ENCODE results near the gene OR2AT4. TPM values are rescaled to one million over a fixed set of nuclear protein-coding genes. Genes with fewer than 3 reads are reported as not detected.
"Not testable (repeated sequence)": the region's sequence is repeated elsewhere in the genome, so short reads cannot be mapped to it uniquely, and the experiment has no call there.

OR2AT4 gene
- total RNA-seq, 1 donor from 2014 or later = not detected

DNA sequence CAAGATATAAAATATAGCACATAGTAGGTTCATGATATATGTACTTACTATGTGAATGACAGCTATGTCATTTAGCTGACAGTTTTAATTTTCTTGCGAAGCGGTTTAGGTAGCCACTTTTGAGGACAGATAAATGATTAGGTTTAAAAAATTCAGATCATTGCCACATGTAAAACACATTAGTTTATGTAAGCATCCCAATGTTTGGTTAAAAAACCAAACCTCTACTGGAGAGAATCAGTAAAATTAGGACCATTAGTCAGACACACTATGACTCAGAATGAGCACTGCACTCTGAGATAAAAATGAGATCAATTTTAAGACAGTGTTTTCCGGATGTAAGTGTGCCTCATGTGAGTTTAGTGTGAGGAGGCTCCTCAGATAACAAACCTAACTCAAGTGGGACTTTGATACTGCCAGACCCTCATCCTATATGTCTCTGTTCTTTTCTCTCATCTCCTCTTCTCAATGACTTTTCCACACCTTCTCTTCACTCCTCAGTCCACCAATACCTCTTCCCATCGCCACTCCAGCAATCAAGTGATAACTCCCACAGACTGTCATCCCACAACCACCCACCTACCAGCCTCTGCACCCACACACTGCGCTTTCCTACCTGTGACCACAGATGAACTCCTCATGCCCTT lies 6.8 kb upstream of the OR2AT4 start:
- peak in 1 of 2 donors; percentile 50 for DNase-seq (ENCODE audit: low read depth in 2 of 2)

GRCh38 chr11:75101424-75102128 lies 4.9 kb upstream of the OR2AT4 start:
- no peak for DNase-seq (ENCODE audit: low read depth in 2 of 2)

DNA sequence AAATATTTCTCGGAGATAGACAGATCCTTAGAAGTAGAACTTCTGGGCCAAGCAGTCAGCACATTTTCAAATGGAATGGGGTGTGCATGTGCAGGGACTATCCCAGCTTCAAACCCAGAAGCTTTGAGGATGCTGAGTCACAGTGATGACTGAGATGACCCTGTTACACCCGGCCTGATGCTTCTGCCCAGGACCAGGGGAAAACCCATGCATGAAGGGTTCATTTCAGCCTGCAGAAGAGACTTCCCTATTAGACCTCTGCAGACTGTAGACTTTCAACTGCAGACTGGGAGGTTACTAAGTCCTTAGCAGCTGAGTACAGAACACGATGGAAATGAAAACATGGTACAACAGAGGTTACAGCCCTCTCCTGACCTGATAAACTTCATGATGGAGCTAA lies 3.6 kb upstream of the OR2AT4 start:
- peak; percentile 32 to 80 for DNase-seq (ENCODE audit: low read depth in 2 of 2)

- DNase-seq (ENCODE audit: low read depth in 2 of 2) = no peak
Measured at GRCh38 chr11:75099635-75100034, 3.0 kb upstream of the OR2AT4 start.

DNA sequence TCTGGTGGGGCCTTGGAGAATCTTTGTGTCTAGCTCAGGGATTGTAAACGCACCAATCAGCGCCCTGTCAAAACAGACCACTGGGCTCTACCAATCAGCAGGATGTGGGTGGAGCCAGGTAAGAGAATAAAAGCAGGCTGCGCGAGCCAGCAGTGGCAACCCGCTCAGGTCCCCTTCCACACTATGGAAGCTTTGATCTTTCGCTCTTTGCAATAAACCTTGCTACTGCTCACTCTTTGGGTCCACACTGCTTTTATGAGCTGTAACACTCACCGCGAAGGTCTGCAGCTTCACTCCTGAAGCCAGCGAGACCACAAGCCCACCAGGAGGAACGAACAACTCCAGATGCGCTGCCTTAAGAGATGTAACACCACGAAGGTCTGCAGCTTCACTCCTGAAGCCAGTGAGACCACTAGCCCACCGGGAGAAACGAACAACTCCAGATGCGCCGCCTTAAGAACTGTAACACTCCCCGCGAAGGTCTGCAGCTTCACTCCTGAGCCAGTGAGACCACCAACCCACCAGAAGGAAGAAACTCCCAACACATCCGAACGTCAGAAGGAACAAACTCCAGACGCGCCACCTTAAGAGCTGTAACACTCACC lies 2.3 kb upstream of the OR2AT4 start:
- DNase-seq (ENCODE audit: low read depth in 2 of 2) = not testable (repeated sequence)

DNA sequence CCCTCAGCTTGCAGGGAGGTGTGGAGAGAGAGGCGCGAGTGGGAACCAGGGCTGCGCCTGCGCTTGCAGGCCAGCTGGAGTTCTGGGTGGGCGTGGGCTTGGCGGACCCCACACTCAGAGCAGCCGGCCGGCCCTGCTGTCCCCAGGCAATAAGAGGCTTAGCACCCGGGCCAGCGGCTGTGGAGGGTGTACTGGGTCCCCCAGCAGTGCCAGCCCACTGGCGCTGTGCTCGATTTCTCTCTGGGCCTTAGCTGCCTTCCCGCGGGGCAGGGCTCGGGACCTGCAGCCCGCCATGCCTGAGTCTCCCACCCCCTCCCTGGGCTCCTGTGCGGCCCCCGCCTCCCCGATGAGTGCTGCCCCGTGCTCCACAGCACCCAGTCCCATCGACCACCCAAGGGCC lies 1.5 kb upstream of the OR2AT4 start:
- DNase-seq (ENCODE audit: low read depth in 2 of 2) = not testable (repeated sequence)

DNA sequence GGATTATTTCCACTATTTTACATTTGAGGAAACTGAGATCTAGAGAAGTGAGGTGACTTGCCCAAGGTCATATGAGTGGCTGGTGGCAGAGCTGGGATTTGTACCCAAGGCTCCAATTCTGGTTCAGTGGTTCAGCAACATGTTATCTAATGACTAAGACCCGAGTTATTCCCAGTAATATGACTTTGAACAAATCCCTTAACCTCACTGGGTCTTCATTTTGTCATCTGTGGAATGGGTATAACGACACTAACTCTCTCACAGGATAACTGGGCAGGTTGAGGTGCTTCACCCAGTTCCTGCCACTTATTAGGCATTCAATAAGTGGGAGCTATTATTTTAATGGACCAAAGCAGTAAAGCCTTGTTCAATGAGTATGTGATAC lies 489 bp upstream of the OR2AT4 start:
- DNase-seq (ENCODE audit: low read depth in 2 of 2) = no peak

DNA sequence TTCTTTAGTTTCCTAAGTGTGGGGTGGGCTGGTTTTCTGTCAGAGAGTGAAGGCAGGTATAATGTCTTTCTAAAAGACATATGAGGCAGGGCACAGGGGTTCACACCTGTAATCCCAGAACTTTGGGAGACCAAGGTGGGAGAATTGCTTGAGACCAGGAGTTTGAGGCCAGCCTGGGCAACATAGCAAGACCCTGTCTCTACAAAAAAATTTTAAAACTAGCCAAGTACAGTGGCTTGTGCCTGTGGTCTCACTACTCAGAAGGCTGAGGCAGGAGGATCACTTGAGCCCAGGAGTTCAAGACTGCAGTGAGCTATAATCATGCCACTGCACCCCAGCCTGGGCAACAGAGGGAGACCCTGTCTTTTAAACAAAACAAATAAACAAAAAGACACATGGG lies 2.3 kb downstream of the OR2AT4 start:
- not testable (repeated sequence) for DNase-seq (ENCODE audit: low read depth in 2 of 2)

DNA sequence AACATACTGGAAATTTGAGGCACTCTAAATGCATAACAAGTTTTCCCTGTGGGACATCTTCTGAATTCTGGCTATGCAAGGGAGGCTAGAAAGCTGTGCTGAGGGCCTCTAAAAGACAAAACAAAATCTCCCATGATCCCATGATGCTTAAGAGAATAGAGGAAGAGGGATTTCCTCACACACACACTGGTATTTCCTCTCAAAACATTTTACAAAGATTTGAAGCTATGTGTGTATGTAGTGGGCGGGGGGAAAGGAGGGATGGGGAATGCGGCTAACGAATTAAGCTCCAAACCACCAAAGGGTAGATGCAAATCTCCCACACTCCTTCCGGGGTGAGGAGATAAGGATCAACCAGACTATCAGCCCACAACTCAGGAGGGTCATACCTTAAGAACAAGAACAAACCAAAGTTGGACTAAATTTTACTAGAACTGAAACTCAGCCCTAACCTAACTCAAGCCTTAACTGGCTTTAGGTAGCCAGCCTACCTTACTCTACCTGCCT lies 6.0 kb downstream of the OR2AT4 start:
- DNase-seq (ENCODE audit: low read depth in 2 of 2) = no peak

- no peak for DNase-seq (ENCODE audit: low read depth in 2 of 2)
Measured at GRCh38 chr11:75087319-75088305, 9.1 kb downstream of the OR2AT4 start.

- DNase-seq (ENCODE audit: low read depth in 2 of 2) = no peak
Measured at GRCh38 chr11:75084883-75085282, 11.8 kb downstream of the OR2AT4 start.

DNA sequence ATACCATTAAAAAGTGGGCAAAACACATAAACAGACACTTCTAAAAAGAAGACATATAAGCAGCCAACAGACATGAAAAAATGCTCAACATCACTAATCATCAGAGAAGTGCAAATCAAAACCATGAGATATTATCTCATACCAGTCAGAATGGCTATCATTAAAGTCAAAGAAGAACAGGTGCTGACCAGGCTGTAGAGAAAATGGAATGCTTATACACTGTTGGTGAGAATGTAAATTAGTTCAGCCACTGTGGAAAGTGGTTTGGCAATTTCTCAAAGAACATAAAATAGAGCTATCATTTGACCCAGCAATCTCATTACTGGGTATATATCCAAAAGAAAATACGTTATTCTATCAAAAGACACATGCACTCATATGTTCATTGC lies 13.5 kb downstream of the OR2AT4 start:
- DNase-seq (ENCODE audit: low read depth in 2 of 2) = no peak

GRCh38 chr11:75082601-75083216 lies 14.0 kb downstream of the OR2AT4 start:
- no peak for DNase-seq (ENCODE audit: low read depth in 2 of 2)

DNA sequence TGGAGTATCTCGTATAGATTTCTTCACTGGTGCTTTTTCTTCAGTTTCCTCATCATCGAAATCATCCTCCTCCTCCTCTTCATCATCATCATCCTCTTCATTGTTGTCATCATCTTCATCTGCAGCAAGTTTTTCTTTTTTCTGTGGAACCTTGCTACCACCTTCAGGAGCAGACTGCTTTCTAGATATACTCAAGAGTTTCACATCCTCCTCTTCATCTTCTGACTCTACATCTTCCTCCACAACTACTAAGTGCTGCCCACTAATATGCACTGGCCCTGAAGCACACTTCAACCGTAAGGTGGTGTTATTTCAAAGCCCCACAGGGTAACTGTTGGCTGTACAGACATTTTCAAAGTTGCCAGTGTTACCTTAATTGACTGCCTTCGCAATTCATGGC lies 17.1 kb downstream of the OR2AT4 start:
- no peak for DNase-seq (ENCODE audit: low read depth in 2 of 2)

- DNase-seq (ENCODE audit: low read depth in 2 of 2) = no peak
Measured at GRCh38 chr11:75078233-75078632, 18.4 kb downstream of the OR2AT4 start.

- DNase-seq (ENCODE audit: low read depth in 2 of 2) = peak; percentile 18 to 53
Measured at GRCh38 chr11:75077316-75077715, 19.4 kb downstream of the OR2AT4 start.

DNA sequence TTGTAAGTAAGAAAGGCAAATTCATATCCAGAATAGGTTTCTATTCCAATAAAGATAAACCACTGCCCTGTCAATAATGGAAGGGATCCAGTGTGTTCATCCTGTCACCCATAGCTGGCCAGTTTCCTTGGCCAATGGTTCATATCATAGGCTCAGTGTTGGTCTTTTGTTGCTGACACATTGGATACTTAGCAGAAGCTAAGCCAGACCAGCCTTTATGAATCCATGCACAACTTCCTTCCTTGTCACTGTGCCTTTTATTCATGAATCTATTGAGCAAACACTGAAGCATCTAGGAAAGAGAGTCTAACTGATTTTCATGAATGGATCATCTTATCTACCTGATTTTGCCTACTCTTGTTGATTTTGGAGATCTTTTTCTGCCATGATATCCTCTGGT lies 20.0 kb downstream of the OR2AT4 start:
- no peak for DNase-seq (ENCODE audit: low read depth in 2 of 2)

- DNase-seq (ENCODE audit: low read depth in 2 of 2) = no peak
Measured at GRCh38 chr11:75073459-75074190, 23.1 kb downstream of the OR2AT4 start.

GRCh38 chr11:75072582-75072981 lies 24.1 kb downstream of the OR2AT4 start:
- no peak for DNase-seq (ENCODE audit: low read depth in 2 of 2)

GRCh38 chr11:75069473-75069872 lies 27.2 kb downstream of the OR2AT4 start:
- DNase-seq (ENCODE audit: low read depth in 2 of 2) = no peak
